HepG2 (cell line): ENCODE measurements around the gene CAPZB. TPM values are rescaled to one million over a fixed set of nuclear protein-coding genes. Genes with fewer than 3 reads are reported as not detected.

ENCODE experiments used
- ARHGAP35 ChIP-seq: sonication (generic); formaldehyde crosslinking; IDR thresholded peaks from 2 replicates; pipeline ENCODE4 v1.9.0; 2022; ENCODE audit warnings: mild to moderate bottlenecking, inconsistent platforms, moderate library complexity, missing genetic modification reagents, borderline replicate concordance
- CAMTA2 ChIP-seq: sonication (generic); formaldehyde crosslinking; IDR thresholded peaks from 2 replicates; pipeline ENCODE4 v1.4.0; 2020; ENCODE audit warnings: mild to moderate bottlenecking, missing genetic modification reagents, borderline replicate concordance
- DMTF1 ChIP-seq: sonication (generic); formaldehyde crosslinking; IDR thresholded peaks from 2 replicates; pipeline ENCODE4 v1.4.0; 2020; ENCODE audit warnings: mild to moderate bottlenecking, missing genetic modification reagents
- JDP2 ChIP-seq: sonication (generic); formaldehyde crosslinking; IDR thresholded peaks from 2 replicates; pipeline ENCODE4 v1.8.1; 2022; ENCODE audit warnings: missing genetic modification reagents, borderline replicate concordance
- KAT2B ChIP-seq: fragments of 150-350 bp; IDR thresholded peaks from 2 replicates; pipeline ENCODE4 v1.6.1; 2014; ENCODE audit warnings: low read depth, low read length, borderline replicate concordance
- KDM5B ChIP-seq: sonication (generic); formaldehyde crosslinking; IDR thresholded peaks from 2 replicates; pipeline ENCODE4 v1.4.0; 2020; ENCODE audit warnings: missing genetic modification reagents, mild to moderate bottlenecking, borderline replicate concordance
- MAZ ChIP-seq, 2 experiments: sonication (generic) in 1 of 2; formaldehyde crosslinking in 1 of 2; IDR thresholded peaks; 2 replicates each; pipeline versions ENCODE4 v1.5.0 to v1.6.1; 2012 to 2020; ENCODE audit warnings: low read depth in 2 of 2, mild to moderate bottlenecking in 2 of 2, borderline replicate concordance in 1 of 2, improper control_type of control experiment in 1 of 2, low read length in 1 of 2, missing genetic modification reagents in 1 of 2, moderate library complexity in 1 of 2
- NONO ChIP-seq, 2 experiments: fragments of 450-650 bp in 1 of 2; sonication (generic) in 1 of 2; formaldehyde crosslinking in 1 of 2; IDR thresholded peaks in 1 of 2; conservative IDR thresholded peaks in 1 of 2; 2 replicates each; pipeline versions ENCODE4 v1.6.1 to v1.8.0; 2017 to 2022; ENCODE audit warnings: mild to moderate bottlenecking in 1 of 2, missing genetic modification reagents in 1 of 2, moderate library complexity in 1 of 2
- ZNF180 ChIP-seq: sonication (generic); formaldehyde crosslinking; IDR thresholded peaks from 2 replicates; pipeline ENCODE4 v1.4.0; 2020; ENCODE audit warnings: low read depth, missing genetic modification reagents, borderline replicate concordance
- ZNF235 ChIP-seq: sonication (generic); formaldehyde crosslinking; IDR thresholded peaks from 2 replicates; pipeline ENCODE4 v1.8.1; 2023; ENCODE audit warnings: mild to moderate bottlenecking, missing genetic modification reagents, borderline replicate concordance
- ZNF280B ChIP-seq: sonication (generic); formaldehyde crosslinking; IDR thresholded peaks from 2 replicates; pipeline ENCODE4 v1.5.0; 2020; ENCODE audit warnings: missing genetic modification reagents, mild to moderate bottlenecking, borderline replicate concordance
- ZNF337 ChIP-seq: sonication (generic); formaldehyde crosslinking; IDR thresholded peaks from 2 replicates; pipeline ENCODE4 v1.5.1; 2020; ENCODE audit warnings: missing genetic modification reagents, low read depth, mild to moderate bottlenecking, borderline replicate concordance
- ZNF501 ChIP-seq: sonication (generic); formaldehyde crosslinking; IDR thresholded peaks from 2 replicates; pipeline ENCODE4 v1.5.1; 2020; ENCODE audit warnings: mild to moderate bottlenecking, moderate library complexity, missing genetic modification reagents
- ZNF878 ChIP-seq: sonication (generic); formaldehyde crosslinking; IDR thresholded peaks from 2 replicates; pipeline ENCODE4 v1.8.1; 2023; ENCODE audit warnings: mild to moderate bottlenecking, missing genetic modification reagents, moderate library complexity
- polyA plus RNA-seq, 8 experiments: library from polyadenylated mRNA; depleted of rRNA in 3 of 8; stranded (reverse) in 7 of 8; unstranded in 1 of 8; fragments of >200 nt; fragmentation: Illumina TruSeq in 4 of 8; extraction: Trizol in 4 of 8; gene quantifications; 2 replicates each; pipeline versions ENCODE4 v1.2.1 to v1.2.3, GENCODE V29; 2011 to 2016; ENCODE audit warnings: low read depth in 4 of 8, missing spikeins in 1 of 8, mixed read lengths in 1 of 8; ENCODE audit not compliant: insufficient read depth in 1 of 8
- total RNA-seq, 5 experiments: library from RNA; depleted of rRNA; stranded (reverse); fragments of >200 nt; fragmentation: Illumina TruSeq; extraction: Trizol; gene quantifications; 2 replicates each; pipeline ENCODE4 v1.2.3, GENCODE V29; 2016; ENCODE audit warnings: low read depth in 1 of 5
- TF ChIP-seq, protein P1 (sequence below): sonication (generic); formaldehyde crosslinking; IDR thresholded peaks from 2 replicates; pipeline ENCODE4 v1.4.0; 2020; ENCODE audit warnings: mild to moderate bottlenecking, missing genetic modification reagents
- TF ChIP-seq, protein P2 (sequence below): sonication (generic); formaldehyde crosslinking; IDR thresholded peaks from 2 replicates; pipeline ENCODE4 v1.8.1; 2023; ENCODE audit warnings: missing genetic modification reagents, mild to moderate bottlenecking, borderline replicate concordance
- TF ChIP-seq, protein P3 (sequence below): sonication (generic); formaldehyde crosslinking; IDR thresholded peaks from 2 replicates; pipeline ENCODE4 v1.4.0; 2020; ENCODE audit warnings: missing genetic modification reagents

CAPZB gene
- total and polyA plus RNA-seq, 2 of the 13 experiments (the other 11 are each of a cell fraction or from before 2014, with no cell fraction given): 58.9 to 76.9 TPM

GRCh38 chr1:19311931-19312781, 173.2 kb downstream of the CAPZB start, which contains the start of the genes AKR7A2 and SLC66A1 (continued):
- TF ChIP-seq, protein P1, sequence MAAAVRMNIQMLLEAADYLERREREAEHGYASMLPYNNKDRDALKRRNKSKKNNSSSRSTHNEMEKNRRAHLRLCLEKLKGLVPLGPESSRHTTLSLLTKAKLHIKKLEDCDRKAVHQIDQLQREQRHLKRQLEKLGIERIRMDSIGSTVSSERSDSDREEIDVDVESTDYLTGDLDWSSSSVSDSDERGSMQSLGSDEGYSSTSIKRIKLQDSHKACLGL: peak; percentile 28
- TF ChIP-seq ZNF235 (CRISPR knock-in tag) (0 out of 2 replicates have a peak, but pooled peaks have one; percentile 87), ZNF180 (CRISPR knock-in tag) (no peak), ZNF280B (CRISPR knock-in tag) (peak; percentile 79; the same call in 1 of the 2 replicates), ARHGAP35 (CRISPR knock-in tag) (peak; percentile 85; the same call in 1 of the 2 replicates), ZNF501 (CRISPR knock-in tag) (peak; percentile 80), DMTF1 (CRISPR knock-in tag) (no peak), MAZ (IDR thresholded peaks at IDR 0.05; ENCODE audit: borderline replicate concordance, low read depth, low read length) (peak; percentile 82), MAZ (CRISPR knock-in tag; IDR thresholded peaks at IDR 0.05; ENCODE audit: low read depth) (peak; percentile 94), KDM5B (CRISPR knock-in tag) (0 out of 2 replicates have a peak, but pooled peaks have one; percentile 14), CAMTA2 (no peak), KAT2B (no peak), ZNF337 (0 out of 2 replicates have a peak, but pooled peaks have one; percentile 28), NONO (IDR thresholded peaks at IDR 0.05) (no peak), NONO (CRISPR knock-in tag; conservative IDR thresholded peaks at IDR 0.05) (peak; percentile 75), ZNF878 (peak; percentile 45; the same call in 1 of the 2 replicates), JDP2 (0 out of 2 replicates have a peak, but pooled peaks have one; percentile 50)
- TF ChIP-seq, protein P2, sequence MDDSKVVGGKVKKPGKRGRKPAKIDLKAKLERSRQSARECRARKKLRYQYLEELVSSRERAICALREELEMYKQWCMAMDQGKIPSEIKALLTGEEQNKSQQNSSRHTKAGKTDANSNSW (CRISPR knock-in tag): peak; percentile 51; the same call in 1 of the 2 replicates
- TF ChIP-seq, protein P3, sequence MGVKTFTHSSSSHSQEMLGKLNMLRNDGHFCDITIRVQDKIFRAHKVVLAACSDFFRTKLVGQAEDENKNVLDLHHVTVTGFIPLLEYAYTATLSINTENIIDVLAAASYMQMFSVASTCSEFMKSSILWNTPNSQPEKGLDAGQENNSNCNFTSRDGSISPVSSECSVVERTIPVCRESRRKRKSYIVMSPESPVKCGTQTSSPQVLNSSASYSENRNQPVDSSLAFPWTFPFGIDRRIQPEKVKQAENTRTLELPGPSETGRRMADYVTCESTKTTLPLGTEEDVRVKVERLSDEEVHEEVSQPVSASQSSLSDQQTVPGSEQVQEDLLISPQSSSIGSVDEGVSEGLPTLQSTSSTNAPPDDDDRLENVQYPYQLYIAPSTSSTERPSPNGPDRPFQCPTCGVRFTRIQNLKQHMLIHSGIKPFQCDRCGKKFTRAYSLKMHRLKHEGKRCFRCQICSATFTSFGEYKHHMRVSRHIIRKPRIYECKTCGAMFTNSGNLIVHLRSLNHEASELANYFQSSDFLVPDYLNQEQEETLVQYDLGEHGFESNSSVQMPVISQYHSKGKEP: peak; percentile 16; the same call in 1 of the 2 replicates
